SIG-M5 (cell line): ENCODE results near the gene KLHL3.

Experiments
- DNase-seq: peaks from one replicate; lab custom pipeline; 2025; lab: John Stamatoyannopoulos, UW

The KLHL3 gene

DNA sequence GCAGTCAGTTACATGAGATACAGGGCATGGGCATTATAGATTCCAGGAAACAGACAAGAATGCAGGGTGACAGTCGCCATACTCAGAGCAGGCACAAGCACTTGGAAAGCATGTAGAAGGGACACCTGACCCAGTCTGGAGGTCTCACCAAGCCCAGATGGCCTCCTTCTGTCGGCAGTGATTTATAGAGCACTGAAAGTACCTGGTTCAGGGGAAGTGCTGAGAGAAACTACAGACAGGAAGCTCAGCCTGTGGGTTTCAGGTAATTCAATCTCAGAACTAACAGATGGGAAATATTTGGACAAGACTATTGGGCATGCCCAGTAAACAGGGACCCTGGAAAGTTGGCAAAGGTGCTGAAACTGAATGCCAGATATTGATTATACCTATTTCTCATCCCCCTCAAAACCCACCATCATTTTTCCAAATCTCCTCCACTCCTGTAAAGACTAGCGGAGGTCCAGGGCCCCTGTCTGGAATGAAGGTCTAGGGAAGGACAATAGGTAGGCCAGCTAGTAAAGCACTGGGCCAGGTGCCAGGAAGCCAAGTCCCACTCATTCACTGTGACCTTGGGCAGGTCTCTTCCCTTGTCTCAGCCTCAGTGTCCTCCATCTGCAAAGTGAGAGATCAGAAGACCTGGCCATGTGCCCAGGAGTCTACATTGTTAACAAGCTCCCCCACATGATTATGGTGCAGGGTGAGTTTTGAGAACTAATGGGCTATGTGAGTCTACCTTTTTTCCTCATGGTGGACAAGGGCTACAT is 26.9 kb downstream of the KLHL3 start:
- DNase-seq: no peak

- DNase-seq: no peak
Observed at GRCh38 chr5:137708062-137708461, 27.8 kb downstream of the KLHL3 start.

DNA sequence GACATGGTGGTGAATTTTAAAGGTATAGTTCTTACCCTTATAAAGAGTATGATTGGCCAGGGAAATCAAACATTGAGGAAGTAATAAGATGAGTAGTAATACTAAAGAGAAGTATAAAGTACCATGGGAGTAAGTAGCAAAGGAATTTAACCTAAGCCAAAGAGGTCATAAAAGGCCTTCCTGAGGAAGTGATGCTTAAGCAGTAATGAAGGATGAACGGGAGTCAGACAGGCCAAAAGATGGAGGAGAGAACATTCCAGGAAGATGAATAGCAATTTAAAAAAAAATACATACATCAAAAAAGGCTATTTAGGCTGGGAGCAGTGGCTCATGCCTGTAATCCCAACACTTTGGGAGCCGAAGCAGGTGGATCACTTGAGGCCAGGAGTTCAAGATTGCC is 29.0 kb downstream of the KLHL3 start:
- no peak for DNase-seq

DNA sequence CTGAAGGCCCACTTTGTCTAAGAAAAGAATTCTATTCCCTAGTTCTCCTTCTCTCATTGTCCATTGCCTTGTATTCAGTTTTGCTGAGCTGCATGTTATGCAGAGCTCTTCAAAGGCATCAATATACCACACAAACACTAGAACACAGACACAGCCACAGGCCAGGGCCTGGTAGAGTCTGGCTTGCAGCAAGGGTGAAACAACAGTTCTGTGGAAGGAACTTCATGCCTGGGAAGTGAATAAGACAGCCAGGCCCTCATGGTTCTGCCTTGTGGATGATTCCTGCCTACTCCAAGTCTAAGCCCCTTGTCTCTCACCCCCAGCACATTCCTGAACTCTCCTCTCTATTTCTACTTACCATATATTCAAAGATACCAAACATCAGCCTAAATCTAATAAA is 30.8 kb downstream of the KLHL3 start:
- no peak for DNase-seq

DNA sequence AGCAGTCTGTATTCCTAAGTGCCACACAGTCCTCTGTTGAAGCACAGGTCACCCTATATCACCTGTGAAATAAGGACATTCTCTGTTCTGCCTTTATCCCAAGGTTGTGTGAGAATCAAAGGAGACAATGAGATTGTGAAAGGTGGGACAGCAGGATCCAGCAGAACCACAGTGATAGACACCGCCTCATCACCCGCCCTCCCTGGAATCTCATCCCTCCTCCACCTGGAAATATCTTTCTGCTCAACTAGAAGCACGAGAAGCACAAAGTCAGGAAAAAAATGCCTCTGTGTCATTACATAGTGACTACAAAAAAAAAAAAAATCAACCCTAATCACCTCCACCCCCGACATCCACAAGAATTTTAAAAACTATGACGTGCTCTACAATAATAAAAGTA is 32.3 kb downstream of the KLHL3 start:
- DNase-seq: no peak

DNA sequence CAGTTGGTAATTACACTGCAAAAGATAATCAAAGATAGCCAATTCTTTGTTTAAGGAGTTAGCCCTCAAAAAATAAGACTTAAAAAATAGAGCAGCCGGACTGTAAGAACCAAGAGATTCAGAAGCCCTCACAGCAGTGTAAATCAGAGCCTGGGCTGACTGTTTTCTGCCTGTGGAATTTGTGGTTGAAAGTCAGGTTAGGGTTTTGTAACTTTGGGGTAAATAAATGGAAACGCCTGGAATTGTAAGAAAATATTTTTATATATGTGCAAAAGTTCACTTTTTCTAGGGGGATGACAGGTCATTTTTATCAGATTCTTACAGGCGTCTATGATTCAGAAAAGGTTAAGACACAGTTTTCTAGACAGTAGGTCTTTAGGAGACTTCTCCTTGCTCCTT is 35.6 kb downstream of the KLHL3 start:
- DNase-seq: no peak

DNA sequence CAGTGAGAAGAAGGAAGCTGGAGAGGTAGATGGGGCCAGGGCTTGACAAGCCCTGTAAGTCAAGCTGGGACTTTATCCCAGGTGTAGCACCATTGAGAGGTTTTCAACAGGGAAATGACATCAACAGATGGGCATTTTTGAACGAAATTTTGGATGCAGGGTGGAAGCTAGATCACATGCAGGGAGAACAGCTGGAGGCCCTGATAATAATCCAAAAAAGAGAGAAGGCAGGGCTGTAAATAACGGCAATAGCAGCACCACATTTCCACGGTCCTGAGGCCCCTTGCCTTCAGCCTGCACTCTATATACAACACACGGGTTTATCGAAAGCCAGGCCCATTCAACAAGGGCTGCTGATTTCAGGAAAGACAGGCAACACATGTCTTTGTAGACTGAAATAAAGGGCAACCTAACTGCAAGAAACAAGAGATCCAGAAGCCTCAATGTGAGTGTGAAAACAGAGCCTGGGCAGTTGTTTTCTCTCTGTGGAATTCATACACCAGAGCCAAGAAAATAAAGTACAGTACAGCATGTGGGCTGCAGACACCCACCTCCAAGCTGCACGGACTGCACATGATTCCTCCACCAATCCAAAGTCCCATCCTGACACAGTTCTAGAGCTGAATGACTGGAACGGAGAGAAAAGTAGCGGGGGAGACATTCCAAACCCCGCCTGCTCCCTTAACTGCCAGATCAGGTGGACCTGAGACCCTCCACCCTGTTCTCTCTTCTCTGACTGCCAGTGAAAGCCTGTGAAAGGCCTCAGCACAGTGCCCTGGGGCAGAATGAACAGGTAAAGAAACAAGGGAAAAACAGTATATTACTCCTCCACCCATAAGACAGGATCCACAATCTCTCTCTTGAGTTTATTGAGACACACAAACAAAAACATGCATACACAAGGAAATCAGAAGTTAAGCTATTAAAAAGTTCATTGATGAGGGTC is 36.3 kb downstream of the KLHL3 start:
- DNase-seq: no peak

DNA sequence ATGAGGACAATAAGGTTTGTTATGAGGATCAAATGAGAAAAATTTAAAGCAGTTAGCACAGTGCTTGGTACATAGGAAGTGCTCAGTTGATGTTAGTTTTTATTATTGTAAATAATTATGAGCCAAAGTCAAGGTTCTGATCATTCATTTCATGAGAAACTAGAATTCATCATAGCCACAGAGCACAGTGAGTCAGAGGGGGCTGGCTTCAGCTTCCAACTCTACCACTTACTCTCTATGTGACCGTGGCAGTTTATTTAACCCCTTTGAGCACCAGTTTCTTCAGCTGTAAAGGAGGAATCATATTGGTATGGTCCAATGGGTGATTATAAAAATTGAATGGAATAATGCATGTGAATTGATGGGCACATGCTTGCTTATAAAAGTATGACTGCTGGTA is 39.4 kb downstream of the KLHL3 start:
- DNase-seq: no peak

GRCh38 chr5:137695651-137696428 is 40.0 kb downstream of the KLHL3 start:
- peak; percentile 17 for DNase-seq

GRCh38 chr5:137693951-137694721 is 41.8 kb downstream of the KLHL3 start:
- no peak for DNase-seq

GRCh38 chr5:137693307-137693950 is 42.5 kb downstream of the KLHL3 start:
- no peak for DNase-seq

GRCh38 chr5:137689306-137689705 is 46.6 kb downstream of the KLHL3 start:
- no peak for DNase-seq

GRCh38 chr5:137688210-137688840 is 47.6 kb downstream of the KLHL3 start:
- DNase-seq: no peak

DNA sequence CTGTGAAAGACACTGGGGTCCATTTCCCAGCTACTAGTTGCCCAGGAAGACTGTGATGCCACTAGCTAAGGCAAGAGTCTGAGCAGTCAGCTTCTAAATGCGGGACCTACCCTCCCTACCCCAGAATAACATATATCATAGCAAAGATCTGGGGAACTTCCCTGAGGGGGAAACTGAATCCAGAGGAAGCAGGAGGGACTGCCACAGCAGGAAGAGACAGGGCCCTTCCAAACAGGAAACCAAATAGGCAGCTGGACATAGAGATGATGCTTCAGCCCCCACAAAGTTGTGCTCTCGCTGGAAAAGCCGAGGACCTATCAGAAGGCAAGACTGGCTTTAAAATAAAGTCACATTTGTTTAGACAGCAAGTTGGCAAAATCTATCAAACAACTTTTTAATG is 51.1 kb downstream of the KLHL3 start:
- DNase-seq: no peak

GRCh38 chr5:137681191-137681590 is 54.7 kb downstream of the KLHL3 start:
- DNase-seq: no peak

- DNase-seq: no peak
Observed at GRCh38 chr5:137679910-137680309, 56.0 kb downstream of the KLHL3 start.

- no peak for DNase-seq
Observed at GRCh38 chr5:137679195-137679594, 56.7 kb downstream of the KLHL3 start.

DNA sequence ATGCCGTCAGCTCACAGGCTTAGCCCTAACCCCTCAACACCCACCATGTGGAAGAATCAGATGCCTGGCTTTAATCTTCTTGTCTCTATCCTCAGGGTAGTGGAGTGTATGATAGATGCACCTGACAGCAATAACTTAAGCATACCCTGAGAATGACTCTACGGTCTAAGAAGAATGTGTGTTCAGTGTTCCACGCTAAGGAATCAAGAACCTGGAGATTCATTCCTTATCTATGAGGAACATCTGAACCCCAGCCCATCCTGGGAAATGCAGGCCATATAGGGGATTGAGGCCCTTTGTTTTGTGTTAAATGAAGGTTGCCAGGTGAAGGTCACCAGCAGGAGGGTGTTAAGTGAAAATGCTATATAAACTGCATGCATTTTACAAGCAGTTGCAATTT is 63.0 kb downstream of the KLHL3 start:
- no peak for DNase-seq

- no peak for DNase-seq
Observed at GRCh38 chr5:137672001-137672400, 63.9 kb downstream of the KLHL3 start.

DNA sequence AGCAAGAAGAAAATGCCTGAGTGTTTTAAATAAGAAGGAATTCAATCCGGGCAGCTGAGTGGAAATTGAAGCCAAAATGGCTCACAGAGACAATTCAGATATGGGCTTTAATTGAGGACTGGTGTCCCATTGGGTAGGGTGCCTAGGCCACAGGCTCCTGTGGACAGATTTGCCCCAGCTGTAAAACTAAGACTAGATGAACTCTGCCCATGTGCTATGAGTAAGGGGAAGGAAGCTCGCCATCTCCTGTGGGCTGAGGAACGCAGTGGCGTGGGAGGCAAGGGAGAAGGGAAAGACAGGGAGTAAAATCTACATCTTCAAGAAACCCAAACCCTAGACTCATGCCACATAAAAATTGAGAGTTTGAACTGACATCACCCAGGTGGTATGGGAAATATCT is 66.1 kb downstream of the KLHL3 start:
- no peak for DNase-seq

DNA sequence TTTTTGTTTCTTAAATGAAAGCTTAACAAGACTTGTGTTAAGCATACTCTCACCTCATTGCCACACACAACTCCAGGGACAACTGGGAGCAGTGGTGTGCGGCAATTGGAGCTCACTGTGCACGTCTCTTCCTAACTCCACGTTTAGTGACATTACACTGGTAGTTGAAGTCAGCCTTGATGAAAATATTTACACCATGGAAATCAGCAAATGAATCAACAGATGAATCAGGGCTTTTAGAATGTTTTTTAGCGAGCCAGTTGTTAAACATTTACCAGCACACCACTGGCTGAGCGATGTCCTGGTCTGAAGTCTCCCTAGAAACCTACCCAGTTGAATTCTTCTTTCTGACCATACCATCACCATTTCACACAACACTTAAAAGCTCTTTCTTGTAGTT is 67.3 kb downstream of the KLHL3 start:
- DNase-seq: no peak
